Dedifferentiated amniotic fluid mesenchymal stem cell (primary cell): ENCODE results near the gene GRIFIN.

Experiments used
- DNase-seq: peaks from one replicate; pipeline ENCODE4 v3.0.0-alpha.2; 2016; ENCODE audit errors: extremely low spot score

Gene GRIFIN

DNA sequence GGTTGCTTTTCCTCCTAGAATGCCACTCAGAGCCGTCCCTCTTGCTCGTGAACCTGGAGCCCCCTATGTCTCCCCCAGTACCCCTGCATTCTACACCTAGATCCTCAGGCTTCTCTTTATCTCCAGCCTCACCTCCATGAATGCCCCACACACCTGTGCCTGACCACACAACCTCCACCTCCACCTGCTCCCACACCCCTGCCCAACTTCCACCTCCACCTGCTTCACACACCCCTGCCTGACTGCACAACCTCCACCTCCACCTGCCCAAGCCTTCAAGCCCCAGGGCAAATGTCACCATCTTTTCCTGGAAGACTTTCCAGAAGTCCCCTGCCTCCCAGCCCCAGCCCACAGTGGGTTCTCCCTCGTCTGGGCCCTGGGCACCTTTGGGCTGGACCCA is 36.5 kb upstream of the GRIFIN start:
- DNase-seq: no peak

DNA sequence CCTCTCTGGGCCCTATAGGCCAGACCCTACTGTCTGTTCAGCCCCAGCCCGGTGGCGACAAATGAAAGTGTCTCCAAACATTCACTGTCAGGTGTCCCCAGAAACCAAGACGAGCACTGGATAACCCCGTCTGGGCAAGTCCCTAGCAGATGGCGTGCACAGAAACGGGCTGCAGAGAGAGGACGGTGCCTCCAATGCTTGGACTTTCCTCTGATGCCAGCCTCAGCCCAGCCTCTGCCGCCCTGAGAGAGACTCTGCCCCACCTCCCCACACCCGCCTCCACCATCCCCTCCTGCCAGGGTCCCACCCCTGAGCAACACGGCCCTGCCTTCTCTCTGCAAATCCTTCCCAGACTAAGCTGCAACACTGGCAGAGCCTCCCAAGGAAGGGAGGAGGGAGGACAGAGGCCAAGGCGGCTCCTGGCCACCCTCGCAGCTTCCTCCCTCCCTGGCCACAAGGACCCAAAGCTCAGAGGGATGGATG is 36.0 kb upstream of the GRIFIN start:
- no peak for DNase-seq

DNA sequence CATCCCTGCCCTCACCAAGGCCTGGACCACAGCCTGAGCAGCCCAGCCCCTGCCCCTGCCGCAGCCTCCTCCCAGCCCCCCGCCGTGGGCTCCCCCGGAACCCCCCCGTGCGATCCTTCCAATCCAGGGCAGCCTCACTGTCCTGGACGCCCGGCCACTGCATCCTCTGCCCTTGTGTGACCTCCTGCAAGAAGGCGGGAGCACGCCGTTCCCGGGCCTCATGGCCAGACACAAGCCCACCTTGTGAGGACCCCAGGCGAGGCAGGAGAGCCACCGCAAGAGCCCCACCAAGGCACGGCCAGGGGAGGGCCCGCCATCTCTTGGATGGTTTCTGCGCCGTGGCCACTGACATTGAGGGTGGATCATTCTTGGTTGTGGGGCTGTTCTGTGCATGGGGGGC is 35.6 kb upstream of the GRIFIN start:
- DNase-seq: no peak

DNA sequence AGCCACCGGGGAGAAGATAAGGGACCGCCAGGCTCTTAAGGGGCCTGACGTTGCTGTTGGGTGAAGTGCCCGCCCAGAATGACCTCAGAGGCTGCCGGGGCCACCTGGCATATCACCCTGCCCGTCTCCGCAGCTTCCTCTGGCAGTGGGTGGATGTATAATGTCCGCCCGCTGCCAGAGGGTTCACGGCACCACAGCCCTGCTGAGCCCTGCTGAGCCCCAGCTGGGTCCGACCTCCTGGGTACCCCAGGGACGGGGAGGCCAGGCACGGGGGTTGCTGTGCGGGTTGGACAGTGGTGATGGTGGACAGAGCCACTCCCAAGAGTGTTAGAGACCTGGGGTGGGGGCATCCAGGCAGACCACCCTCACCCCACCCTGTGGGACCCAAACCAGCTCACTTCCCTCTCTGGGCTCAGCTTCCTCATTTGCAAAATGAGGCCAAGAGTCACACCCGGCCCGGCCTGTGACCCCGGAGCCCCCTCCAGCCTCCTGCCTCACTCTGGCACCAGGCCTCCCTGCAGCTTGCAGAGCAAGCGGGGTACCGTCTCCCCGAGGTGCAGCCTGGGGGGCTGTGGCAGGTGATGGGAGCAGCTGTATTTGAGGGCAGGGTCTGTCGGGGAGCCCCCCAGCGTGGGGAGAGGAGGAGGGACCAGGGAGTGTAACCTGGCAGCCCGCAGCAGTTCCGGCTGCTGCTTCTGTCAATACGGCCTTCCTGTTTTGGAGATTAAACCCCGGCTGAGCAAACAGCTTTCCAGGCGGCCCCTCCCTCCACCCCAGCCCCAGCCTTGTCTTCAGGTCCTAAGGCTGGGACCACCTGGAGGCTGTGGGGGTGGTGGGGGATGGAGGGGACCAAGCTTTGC is 34.9 kb upstream of the GRIFIN start:
- no peak for DNase-seq

DNA sequence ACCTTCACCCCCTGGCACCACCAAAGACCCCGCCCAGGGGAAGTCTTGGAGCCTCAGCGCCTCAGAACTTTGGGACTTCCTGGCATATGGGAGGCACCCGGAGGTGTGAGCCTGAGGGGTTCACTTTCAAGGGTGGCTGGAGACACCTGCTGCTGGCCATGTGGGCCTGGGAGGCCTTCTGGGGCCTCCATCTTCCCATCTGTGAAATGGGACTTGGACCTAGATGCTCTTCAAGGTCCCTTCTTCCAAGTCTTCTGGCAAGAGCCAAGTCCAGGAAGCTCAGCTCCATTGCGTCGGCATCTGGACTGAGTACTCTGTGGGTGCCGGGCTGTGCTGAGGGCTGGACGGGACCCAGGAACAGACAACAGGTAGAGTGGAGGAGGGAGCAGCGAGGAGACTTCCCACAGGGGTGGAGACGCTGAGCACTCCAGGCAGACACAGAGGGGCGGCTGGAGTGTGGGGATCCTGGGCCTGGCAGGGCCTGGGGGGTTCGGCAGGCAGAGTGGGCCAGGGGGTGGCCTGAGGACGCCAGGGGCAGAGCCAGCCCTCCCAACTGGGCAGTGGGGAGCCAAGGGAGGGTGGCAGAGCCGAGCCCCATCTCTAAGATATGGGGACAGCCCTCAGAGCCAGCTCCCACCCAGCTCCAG is 34.1 kb upstream of the GRIFIN start:
- no peak for DNase-seq

GRCh38 chr7:2509298-2509906 is 33.2 kb upstream of the GRIFIN start:
- no peak for DNase-seq

DNA sequence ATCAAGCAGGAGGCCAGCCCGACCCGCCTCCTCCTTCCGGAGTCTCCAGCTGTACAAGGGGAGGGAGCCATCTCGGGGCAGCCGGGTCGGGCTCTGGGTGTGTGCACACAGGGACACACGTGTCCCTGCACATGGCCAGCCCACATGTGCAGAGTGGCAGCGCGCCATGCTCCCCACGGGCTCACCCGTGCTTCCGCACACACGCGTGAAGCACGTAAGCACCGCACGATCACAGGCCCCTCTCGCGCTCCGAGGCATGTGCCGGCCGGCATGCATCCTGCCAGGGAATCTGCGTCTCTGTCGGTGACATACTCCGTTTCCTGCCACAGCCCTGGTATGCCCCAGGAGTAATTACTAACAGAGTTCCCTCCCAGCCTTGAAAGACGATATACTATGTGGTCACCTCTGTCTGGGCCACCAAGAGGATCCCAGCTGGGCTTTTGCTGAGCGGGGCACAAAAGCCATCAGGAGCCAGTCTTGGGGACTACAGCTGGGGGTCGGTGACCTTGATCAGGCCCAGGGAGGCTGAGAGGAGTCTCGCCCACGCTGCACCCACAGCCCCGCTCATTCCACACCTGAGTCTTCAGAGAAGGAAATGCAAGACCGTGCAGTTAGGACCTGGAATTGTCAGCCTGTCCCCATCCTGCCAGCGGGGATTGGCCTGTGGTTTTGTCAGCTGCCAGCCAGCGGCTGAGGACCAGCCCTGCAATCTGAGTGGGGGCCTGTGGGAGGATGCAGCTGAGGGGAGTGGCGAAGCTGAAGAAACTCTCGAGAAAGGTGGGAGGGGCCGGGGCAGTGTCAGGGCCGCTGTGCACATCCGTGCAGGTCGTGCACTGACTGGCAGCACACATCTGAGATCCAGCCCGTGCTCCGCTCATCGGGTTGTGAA is 32.4 kb upstream of the GRIFIN start:
- DNase-seq: peak; percentile 44

DNA sequence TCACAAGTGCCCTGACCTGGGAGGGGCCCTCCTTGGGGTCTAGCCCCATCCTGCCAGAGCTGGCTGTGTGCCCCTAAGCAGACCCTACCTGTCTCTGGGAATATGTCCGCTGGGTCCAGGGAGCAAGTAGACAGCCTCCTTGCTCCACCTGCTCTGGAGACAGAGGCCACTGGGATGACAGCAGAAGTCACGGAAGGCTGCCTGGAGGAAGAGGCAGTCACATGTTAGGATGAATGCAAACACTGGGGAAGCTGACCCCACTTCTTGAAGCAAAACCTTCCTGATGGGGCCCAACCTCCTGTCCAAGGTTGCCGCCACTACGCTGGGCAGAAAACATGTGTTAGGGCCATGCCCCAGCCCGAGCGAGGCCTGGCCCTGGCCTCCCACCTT is 31.7 kb upstream of the GRIFIN start:
- no peak for DNase-seq

DNA sequence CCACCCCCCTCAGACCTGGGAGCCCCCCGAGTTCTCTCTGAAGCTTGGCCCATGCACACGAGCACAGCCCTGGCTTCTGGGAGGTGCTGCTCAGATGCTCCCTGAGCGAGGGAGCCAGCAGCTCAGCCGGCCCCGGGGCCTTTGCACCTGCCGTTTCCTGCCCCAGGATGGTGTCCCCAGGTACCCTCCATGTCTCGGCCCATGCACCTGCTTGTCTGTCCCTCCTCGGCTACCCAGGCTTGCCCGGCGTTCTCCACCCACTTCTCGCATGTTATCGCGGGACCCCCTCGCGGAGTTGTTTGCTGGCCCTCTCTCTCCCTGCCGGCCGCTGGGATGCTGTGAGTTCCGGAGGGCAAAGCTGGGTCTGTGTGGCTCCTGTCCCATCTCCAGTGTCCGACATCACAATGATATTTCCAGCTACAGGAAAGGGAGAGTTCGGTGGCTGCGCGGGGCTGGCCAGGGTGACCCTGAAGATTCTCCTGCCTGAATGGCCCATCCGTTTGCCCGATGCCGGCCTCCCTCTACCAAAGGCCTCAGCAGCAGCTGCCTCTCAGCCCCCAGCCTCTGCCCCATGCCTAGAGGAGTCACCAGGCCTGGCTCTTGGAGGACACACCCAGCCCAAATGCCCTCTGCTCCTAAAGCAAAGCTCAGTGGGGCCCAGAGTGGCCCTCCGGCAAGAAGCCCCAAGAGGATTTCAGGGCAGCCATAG is 31.2 kb upstream of the GRIFIN start:
- no peak for DNase-seq

GRCh38 chr7:2505401-2505800 is 29.2 kb upstream of the GRIFIN start:
- DNase-seq: no peak

DNA sequence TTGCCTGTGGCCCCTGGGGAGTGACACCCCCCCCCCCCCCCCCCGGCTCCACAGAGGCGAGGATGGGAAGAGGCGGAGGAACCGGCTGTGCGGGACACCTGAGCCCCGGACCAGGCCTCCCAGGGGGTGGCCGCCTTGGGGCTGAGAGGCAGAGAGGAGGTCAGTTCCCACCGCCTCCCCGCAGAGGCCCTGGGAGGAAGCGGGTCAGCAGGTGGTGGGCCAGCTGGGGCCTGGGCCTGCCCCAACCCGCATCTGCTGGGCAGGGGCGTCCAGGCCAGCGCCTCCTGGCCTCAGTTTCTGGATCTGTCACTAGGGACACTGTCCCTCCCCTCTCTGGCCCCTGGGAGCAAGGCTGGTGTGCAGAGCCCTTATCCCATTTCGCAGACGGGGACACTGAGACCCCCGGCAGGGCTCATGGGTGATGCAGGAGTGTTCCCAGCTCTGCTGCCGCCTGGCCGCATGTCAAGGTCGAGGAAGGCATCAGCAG is 28.7 kb upstream of the GRIFIN start:
- no peak for DNase-seq

DNA sequence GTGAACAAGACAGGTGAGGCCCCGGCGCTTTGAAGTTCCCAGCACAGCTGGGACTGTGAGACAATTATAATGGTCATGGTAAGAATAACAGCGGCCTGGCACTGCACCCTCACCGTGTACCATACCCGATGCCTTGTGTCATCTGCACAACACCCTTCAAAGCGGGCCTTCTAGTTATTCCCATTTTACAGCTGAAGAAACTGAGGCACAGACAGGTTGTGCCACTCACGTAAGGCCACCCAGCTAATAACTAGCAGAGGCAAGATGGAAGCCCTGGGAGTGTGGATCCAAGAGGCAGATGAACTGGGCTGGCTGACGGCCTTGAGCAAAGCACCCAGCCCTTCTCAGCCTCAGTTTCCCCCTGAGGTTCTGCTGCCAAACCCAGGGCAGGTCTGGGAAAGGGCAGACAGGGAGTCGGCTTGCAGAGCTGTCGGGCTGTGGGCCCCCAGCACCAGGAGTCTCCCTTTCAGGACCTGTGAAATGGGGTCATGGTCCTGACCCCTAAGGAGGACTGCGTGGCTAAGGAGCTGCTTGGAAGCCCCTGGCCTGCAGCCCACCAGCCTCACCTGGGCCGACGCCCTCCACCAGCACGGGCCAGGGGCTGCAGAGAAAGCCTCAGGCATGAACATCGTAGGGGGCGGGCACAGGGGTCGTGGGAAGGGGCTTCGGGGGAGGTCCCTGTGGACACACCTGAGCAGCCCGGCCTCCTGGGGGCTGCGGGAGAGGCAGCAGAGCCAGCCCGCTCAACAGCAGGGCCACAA is 28.1 kb upstream of the GRIFIN start:
- DNase-seq: no peak

- DNase-seq: no peak
Observed at GRCh38 chr7:2503056-2503941, 27.1 kb upstream of the GRIFIN start.

- DNase-seq: no peak
Observed at GRCh38 chr7:2502647-2502966, 26.4 kb upstream of the GRIFIN start.

- no peak for DNase-seq
Observed at GRCh38 chr7:2501947-2502646, 25.9 kb upstream of the GRIFIN start.

DNA sequence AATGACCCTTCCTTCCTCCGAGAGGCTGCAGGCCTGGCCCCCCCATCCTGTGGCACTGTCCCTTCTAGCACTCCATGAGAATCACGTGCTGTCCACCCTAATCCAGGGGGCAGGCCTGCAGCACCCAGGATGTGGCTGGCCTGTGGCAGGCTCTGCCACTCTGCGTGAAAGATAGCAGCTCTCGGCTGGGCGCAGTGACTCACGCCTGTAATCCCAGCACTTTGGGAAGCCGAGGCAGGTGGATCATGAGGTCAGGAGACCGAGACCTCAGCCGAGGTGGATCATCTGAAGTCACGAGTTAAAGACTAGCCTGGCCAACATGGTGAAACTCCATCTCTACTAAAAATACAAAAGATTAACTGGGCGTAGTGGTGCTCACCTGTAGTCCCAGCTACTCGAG is 24.5 kb upstream of the GRIFIN start:
- DNase-seq: no peak

- no peak for DNase-seq
Observed at GRCh38 chr7:2499719-2500430, 23.7 kb upstream of the GRIFIN start.

GRCh38 chr7:2499181-2499580 is 23.0 kb upstream of the GRIFIN start:
- DNase-seq: no peak
